Measurements from ENCODE around the gene CCBE1.

Gene CCBE1

GRCh38 chr18:59639821-59640220 is 57.4 kb downstream of the CCBE1 start:
- H3K27ac ChIP-seq (replicated peaks), result no peak overlapping the region
- peaks cover 2% of the 10 kb centered on the region for H3K27me3 ChIP-seq (ENCODE audit: insufficient read depth, poor library complexity, severe bottlenecking)
- TF ChIP-seq SPI1 (IDR thresholded peaks at IDR 0.05; ENCODE audit: borderline replicate concordance, low read depth), result no peak
- TF ChIP-seq, protein P1, sequence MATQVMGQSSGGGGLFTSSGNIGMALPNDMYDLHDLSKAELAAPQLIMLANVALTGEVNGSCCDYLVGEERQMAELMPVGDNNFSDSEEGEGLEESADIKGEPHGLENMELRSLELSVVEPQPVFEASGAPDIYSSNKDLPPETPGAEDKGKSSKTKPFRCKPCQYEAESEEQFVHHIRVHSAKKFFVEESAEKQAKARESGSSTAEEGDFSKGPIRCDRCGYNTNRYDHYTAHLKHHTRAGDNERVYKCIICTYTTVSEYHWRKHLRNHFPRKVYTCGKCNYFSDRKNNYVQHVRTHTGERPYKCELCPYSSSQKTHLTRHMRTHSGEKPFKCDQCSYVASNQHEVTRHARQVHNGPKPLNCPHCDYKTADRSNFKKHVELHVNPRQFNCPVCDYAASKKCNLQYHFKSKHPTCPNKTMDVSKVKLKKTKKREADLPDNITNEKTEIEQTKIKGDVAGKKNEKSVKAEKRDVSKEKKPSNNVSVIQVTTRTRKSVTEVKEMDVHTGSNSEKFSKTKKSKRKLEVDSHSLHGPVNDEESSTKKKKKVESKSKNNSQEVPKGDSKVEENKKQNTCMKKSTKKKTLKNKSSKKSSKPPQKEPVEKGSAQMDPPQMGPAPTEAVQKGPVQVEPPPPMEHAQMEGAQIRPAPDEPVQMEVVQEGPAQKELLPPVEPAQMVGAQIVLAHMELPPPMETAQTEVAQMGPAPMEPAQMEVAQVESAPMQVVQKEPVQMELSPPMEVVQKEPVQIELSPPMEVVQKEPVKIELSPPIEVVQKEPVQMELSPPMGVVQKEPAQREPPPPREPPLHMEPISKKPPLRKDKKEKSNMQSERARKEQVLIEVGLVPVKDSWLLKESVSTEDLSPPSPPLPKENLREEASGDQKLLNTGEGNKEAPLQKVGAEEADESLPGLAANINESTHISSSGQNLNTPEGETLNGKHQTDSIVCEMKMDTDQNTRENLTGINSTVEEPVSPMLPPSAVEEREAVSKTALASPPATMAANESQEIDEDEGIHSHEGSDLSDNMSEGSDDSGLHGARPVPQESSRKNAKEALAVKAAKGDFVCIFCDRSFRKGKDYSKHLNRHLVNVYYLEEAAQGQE (IDR thresholded peaks at IDR 0.05; ENCODE audit: insufficient replicate concordance, low read depth), result no peak
- no peak for TF ChIP-seq POLR2AphosphoS5 (IDR thresholded peaks at IDR 0.05; ENCODE audit: low read depth)
- TF ChIP-seq GABPA (IDR thresholded peaks at IDR 0.05; ENCODE audit: low read depth), result no peak
- TF ChIP-seq, protein P2, sequence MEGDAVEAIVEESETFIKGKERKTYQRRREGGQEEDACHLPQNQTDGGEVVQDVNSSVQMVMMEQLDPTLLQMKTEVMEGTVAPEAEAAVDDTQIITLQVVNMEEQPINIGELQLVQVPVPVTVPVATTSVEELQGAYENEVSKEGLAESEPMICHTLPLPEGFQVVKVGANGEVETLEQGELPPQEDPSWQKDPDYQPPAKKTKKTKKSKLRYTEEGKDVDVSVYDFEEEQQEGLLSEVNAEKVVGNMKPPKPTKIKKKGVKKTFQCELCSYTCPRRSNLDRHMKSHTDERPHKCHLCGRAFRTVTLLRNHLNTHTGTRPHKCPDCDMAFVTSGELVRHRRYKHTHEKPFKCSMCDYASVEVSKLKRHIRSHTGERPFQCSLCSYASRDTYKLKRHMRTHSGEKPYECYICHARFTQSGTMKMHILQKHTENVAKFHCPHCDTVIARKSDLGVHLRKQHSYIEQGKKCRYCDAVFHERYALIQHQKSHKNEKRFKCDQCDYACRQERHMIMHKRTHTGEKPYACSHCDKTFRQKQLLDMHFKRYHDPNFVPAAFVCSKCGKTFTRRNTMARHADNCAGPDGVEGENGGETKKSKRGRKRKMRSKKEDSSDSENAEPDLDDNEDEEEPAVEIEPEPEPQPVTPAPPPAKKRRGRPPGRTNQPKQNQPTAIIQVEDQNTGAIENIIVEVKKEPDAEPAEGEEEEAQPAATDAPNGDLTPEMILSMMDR (IDR thresholded peaks at IDR 0.05; ENCODE audit: insufficient read depth, low read length), result no peak
- no peak for DNase-seq (ENCODE audit: low read depth in 1 of 2, low spot score in 1 of 2)
- H3K4me3 ChIP-seq (replicated peaks; ENCODE audit: insufficient read depth, low read length), result no peak overlapping the region

DNA sequence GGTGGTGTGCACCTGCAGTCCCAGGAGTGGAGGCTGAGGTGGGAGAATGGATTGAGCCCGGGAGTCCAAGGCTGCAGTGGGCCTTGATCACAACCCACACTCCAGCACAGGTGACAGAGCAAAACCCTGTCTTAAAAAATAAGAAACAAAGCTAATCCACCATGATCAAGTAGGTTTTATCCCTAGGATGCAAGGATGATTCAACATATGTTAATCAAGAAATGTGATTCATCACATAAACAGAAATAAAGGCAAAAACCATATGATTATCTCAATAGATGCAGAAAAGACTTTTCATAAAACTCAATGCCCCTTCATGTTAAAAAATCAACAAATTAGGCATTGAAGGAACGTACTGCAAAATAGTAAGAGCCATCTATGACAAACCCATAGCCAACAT is 58.1 kb downstream of the CCBE1 start:
- TF ChIP-seq, protein P2 (IDR thresholded peaks at IDR 0.05; ENCODE audit: insufficient read depth, low read length), result no peak
- no peak for TF ChIP-seq SPI1 (IDR thresholded peaks at IDR 0.05; ENCODE audit: borderline replicate concordance, low read depth)
- no peak for TF ChIP-seq GABPA (IDR thresholded peaks at IDR 0.05; ENCODE audit: low read depth)
- TF ChIP-seq POLR2AphosphoS5 (IDR thresholded peaks at IDR 0.05; ENCODE audit: low read depth), result no peak
- TF ChIP-seq, protein P1 (IDR thresholded peaks at IDR 0.05; ENCODE audit: insufficient replicate concordance, low read depth), result no peak
- Histone ChIP-seq H3K4me3 (replicated peaks; ENCODE audit: insufficient read depth, low read length) (no peak overlapping the region), H3K27me3 (ENCODE audit: insufficient read depth, poor library complexity, severe bottlenecking) (peaks cover 4% of the 10 kb centered on the region), H3K27ac (replicated peaks) (no peak overlapping the region)
- DNase-seq (ENCODE audit: low read depth in 1 of 2, low spot score in 1 of 2), result no peak

DNA sequence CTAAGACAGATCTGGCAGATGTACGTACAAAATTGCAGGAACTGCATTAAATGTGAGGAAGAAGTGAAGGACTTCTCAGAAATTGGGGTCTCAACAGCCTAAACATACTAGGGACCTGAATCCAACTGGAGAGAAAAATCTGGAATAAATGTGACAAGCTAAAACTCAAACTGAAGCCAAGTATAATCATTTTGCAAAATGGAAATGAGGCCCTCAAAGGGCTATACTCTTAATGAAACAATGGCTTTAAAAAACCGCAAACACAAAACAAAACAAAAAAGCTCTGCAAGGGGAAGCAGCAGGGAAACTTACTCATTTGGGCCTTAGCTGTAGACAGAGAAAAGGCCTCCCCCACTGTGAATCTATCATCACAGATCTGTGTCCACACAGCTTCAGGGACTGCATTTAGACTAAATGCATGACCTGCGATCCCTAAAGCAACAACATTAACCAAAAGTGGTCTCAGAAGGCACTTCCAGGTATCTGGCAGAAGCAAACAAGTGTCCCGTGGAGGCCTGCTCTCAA is 63.2 kb downstream of the CCBE1 start:
- Histone ChIP-seq H3K4me3 (replicated peaks; ENCODE audit: insufficient read depth, low read length) (no peak overlapping the region), H3K27ac (replicated peaks) (no peak overlapping the region), H3K27me3 (ENCODE audit: insufficient read depth, poor library complexity, severe bottlenecking) (peaks cover 4% of the 10 kb centered on the region)
- no peak for TF ChIP-seq SPI1 (IDR thresholded peaks at IDR 0.05; ENCODE audit: borderline replicate concordance, low read depth)
- TF ChIP-seq, protein P1 (IDR thresholded peaks at IDR 0.05; ENCODE audit: insufficient replicate concordance, low read depth), result no peak
- no peak for DNase-seq (ENCODE audit: low read depth in 1 of 2, low spot score in 1 of 2)

Data from HL-60 (cell line).